Mucosa of stomach (tissue), 1 donor: ENCODE results near the gene MAGI2.

Experiments
- H3K27me3 ChIP-seq: one replicate; pipeline ENCODE4 v1.7.0; 2013; ENCODE audit warnings: mild to moderate bottlenecking, low read length; ENCODE audit not compliant: control insufficient read depth, insufficient read depth
- H3K36me3 ChIP-seq: one replicate; pipeline ENCODE4 v1.7.0; 2013; ENCODE audit warnings: low read length; ENCODE audit not compliant: control insufficient read depth, insufficient read depth
- H3K4me1 ChIP-seq: one replicate; pipeline ENCODE4 v1.7.0; 2013; ENCODE audit warnings: mild to moderate bottlenecking, low read length; ENCODE audit not compliant: control insufficient read depth, insufficient read depth
- H3K4me3 ChIP-seq: one replicate; pipeline ENCODE4 v1.7.0; 2013; ENCODE audit warnings: low read length
- H3K9ac ChIP-seq: one replicate; pipeline ENCODE4 v1.7.0; 2013; ENCODE audit warnings: mild to moderate bottlenecking, low read length, moderate library complexity
- H3K9me3 ChIP-seq: one replicate; pipeline ENCODE4 v1.7.0; 2013; ENCODE audit warnings: mild to moderate bottlenecking, low read length, moderate library complexity; ENCODE audit not compliant: control insufficient read depth
- donor health status: Pancreatic carcinoma.

The MAGI2 gene

GRCh38 chr7:78184299-78184698 is 1269.2 kb downstream of the MAGI2 start:
- Histone ChIP-seq H3K9ac (no peak overlapping the region), H3K4me3 (no peak overlapping the region), H3K27me3 (no peaks in the 10 kb centered on the region), H3K4me1 (no peaks in the 10 kb centered on the region), H3K36me3 (no peaks in the 10 kb centered on the region), H3K9me3 (no peaks in the 10 kb centered on the region)

GRCh38 chr7:78179827-78180477 is 1273.5 kb downstream of the MAGI2 start:
- Histone ChIP-seq H3K4me3 (no peak overlapping the region), H3K27me3 (no peaks in the 10 kb centered on the region), H3K9me3 (no peaks in the 10 kb centered on the region), H3K9ac (no peak overlapping the region), H3K36me3 (no peaks in the 10 kb centered on the region), H3K4me1 (no peaks in the 10 kb centered on the region)

- H3K9me3 ChIP-seq = no peaks in the 10 kb centered on the region
- H3K9ac ChIP-seq = no peak overlapping the region
- H3K4me1 ChIP-seq = no peaks in the 10 kb centered on the region
- H3K27me3 ChIP-seq = no peaks in the 10 kb centered on the region
- no peaks in the 10 kb centered on the region for H3K36me3 ChIP-seq
- H3K4me3 ChIP-seq = no peak overlapping the region
Observed at GRCh38 chr7:78179211-78179610, 1274.3 kb downstream of the MAGI2 start.

- Histone ChIP-seq H3K36me3 (no peaks in the 10 kb centered on the region), H3K4me3 (no peak overlapping the region), H3K27me3 (no peaks in the 10 kb centered on the region), H3K4me1 (no peaks in the 10 kb centered on the region), H3K9ac (no peak overlapping the region), H3K9me3 (no peaks in the 10 kb centered on the region)
Observed at GRCh38 chr7:78178319-78178718, 1275.1 kb downstream of the MAGI2 start.

GRCh38 chr7:78176171-78176570 is 1277.3 kb downstream of the MAGI2 start:
- H3K36me3 ChIP-seq = no peaks in the 10 kb centered on the region
- no peaks in the 10 kb centered on the region for H3K9me3 ChIP-seq
- H3K4me3 ChIP-seq = no peak overlapping the region
- no peaks in the 10 kb centered on the region for H3K27me3 ChIP-seq
- H3K4me1 ChIP-seq = no peaks in the 10 kb centered on the region
- H3K9ac ChIP-seq = no peak overlapping the region

GRCh38 chr7:78175330-78176100 is 1278.0 kb downstream of the MAGI2 start:
- Histone ChIP-seq H3K9ac (no peak overlapping the region), H3K4me1 (no peaks in the 10 kb centered on the region), H3K9me3 (no peaks in the 10 kb centered on the region), H3K36me3 (no peaks in the 10 kb centered on the region), H3K27me3 (no peaks in the 10 kb centered on the region), H3K4me3 (no peak overlapping the region)

- no peaks in the 10 kb centered on the region for H3K4me1 ChIP-seq
- H3K36me3 ChIP-seq = no peaks in the 10 kb centered on the region
- no peak overlapping the region for H3K9ac ChIP-seq
- H3K27me3 ChIP-seq = no peaks in the 10 kb centered on the region
- H3K4me3 ChIP-seq = no peak overlapping the region
- H3K9me3 ChIP-seq = no peaks in the 10 kb centered on the region
Observed at GRCh38 chr7:78173666-78174065, 1279.8 kb downstream of the MAGI2 start.

- Histone ChIP-seq H3K36me3 (no peaks in the 10 kb centered on the region), H3K9ac (no peak overlapping the region), H3K9me3 (no peaks in the 10 kb centered on the region), H3K4me1 (no peaks in the 10 kb centered on the region), H3K4me3 (no peak overlapping the region), H3K27me3 (no peaks in the 10 kb centered on the region)
Observed at GRCh38 chr7:78172933-78173591, 1280.4 kb downstream of the MAGI2 start.

- Histone ChIP-seq H3K4me3 (no peak overlapping the region), H3K9ac (no peak overlapping the region), H3K9me3 (no peaks in the 10 kb centered on the region), H3K27me3 (no peaks in the 10 kb centered on the region), H3K36me3 (no peaks in the 10 kb centered on the region), H3K4me1 (no peaks in the 10 kb centered on the region)
Observed at GRCh38 chr7:78172267-78172757, 1281.2 kb downstream of the MAGI2 start.

GRCh38 chr7:78171398-78171797 is 1282.1 kb downstream of the MAGI2 start:
- no peaks in the 10 kb centered on the region for H3K4me1 ChIP-seq
- H3K27me3 ChIP-seq = no peaks in the 10 kb centered on the region
- no peak overlapping the region for H3K4me3 ChIP-seq
- H3K9me3 ChIP-seq = no peaks in the 10 kb centered on the region
- H3K9ac ChIP-seq = no peak overlapping the region
- H3K36me3 ChIP-seq = no peaks in the 10 kb centered on the region

GRCh38 chr7:78170815-78171214 is 1282.7 kb downstream of the MAGI2 start:
- H3K9ac ChIP-seq = no peak overlapping the region
- H3K27me3 ChIP-seq = no peaks in the 10 kb centered on the region
- no peaks in the 10 kb centered on the region for H3K4me1 ChIP-seq
- H3K4me3 ChIP-seq = no peak overlapping the region
- H3K9me3 ChIP-seq = no peaks in the 10 kb centered on the region
- no peaks in the 10 kb centered on the region for H3K36me3 ChIP-seq

GRCh38 chr7:78169992-78170391 is 1283.5 kb downstream of the MAGI2 start:
- no peaks in the 10 kb centered on the region for H3K36me3 ChIP-seq
- no peaks in the 10 kb centered on the region for H3K9me3 ChIP-seq
- H3K4me1 ChIP-seq = no peaks in the 10 kb centered on the region
- no peaks in the 10 kb centered on the region for H3K27me3 ChIP-seq
- no peak overlapping the region for H3K4me3 ChIP-seq
- H3K9ac ChIP-seq = no peak overlapping the region
